Heart right ventricle (tissue), 16 donors: ENCODE results near the gene FCER1G. TPM values are rescaled to one million over a fixed set of nuclear protein-coding genes. Genes with fewer than 3 reads are reported as not detected.

Experiments
- ATAC-seq, 8 donors: fragments of 200-7000 bp; cut with Tn5 transposase; one replicate each; pipeline ENCODE4 v1.9.1; 2020; ENCODE audit warnings: mild to moderate bottlenecking in 8 of 8, moderate library complexity in 8 of 8, moderate number of reproducible peaks in 1 of 8
- DNase-seq, 2 donors: peaks; one replicate each; pipeline ENCODE4 v3.0.0-alpha.2; 2020
- H3K27ac ChIP-seq, 10 donors: fragments of 200-600 bp; sonication (generic) in 2 of 10; one replicate each; pipeline versions ENCODE4 v1.5.0 to v1.8.0; 2020 to 2022; ENCODE audit warnings: mild to moderate bottlenecking in 3 of 10
- H3K27me3 ChIP-seq, 7 donors: fragments of 200-600 bp; one replicate each; pipeline ENCODE4 v1.8.0; 2021 to 2022; ENCODE audit warnings: mild to moderate bottlenecking in 2 of 7
- H3K36me3 ChIP-seq, 9 donors: fragments of 200-600 bp; sonication (generic) in 1 of 9; one replicate each; pipeline versions ENCODE4 v1.5.0 to v1.8.0; 2020 to 2022; ENCODE audit warnings: mild to moderate bottlenecking in 2 of 9
- H3K4me1 ChIP-seq, 9 donors: fragments of 200-600 bp; sonication (generic) in 1 of 9; one replicate each; pipeline versions ENCODE4 v1.5.0 to v1.8.0; 2020 to 2022; ENCODE audit warnings: mild to moderate bottlenecking in 4 of 9
- H3K4me3 ChIP-seq, 10 donors: fragments of 200-600 bp; sonication (generic) in 2 of 10; one replicate each; pipeline versions ENCODE4 v1.5.0 to v1.8.0; 2020 to 2022; ENCODE audit warnings: mild to moderate bottlenecking in 7 of 10, moderate library complexity in 2 of 10
- H3K9me3 ChIP-seq, 11 donors: fragments of 200-600 bp in 10 of 11; sonication (generic) in 2 of 11; one replicate each; pipeline versions ENCODE4 v1.5.0 to v1.8.0; 2013 to 2022; ENCODE audit warnings: mild to moderate bottlenecking in 2 of 11, control low read depth in 1 of 11, moderate library complexity in 1 of 11
- CTCF ChIP-seq, 9 donors: fragments of 200-600 bp; sonication (generic) in 2 of 9; IDR thresholded peaks; one replicate each; pipeline versions ENCODE4 v1.5.0 to v1.8.0; 2021 to 2022; ENCODE audit warnings: antibody characterized with exemption in 9 of 9, mild to moderate bottlenecking in 5 of 9, moderate library complexity in 1 of 9
- WGBS, 2 donors: extraction: QIAGEN DNeasy Blood & Tissue Kit; methylation state at CpG; one replicate each; pipeline ENCODE4 v1.1.7; 2013; ENCODE audit warnings: inconsistent platforms in 1 of 2; 5-methylcytosine and 5-hydroxymethylcytosine counted together
- intact Hi-C, 10 donors: fragments of 100-400 bp; cut with DNase I; formaldehyde crosslinking; loops; one replicate each; pipeline versions ENCODE4 v1.11.1 to v1.14.2; 2022
- polyA plus RNA-seq, 2 donors: library from polyadenylated mRNA; stranded (reverse); fragments of 200-250 nt; gene quantifications; one replicate each; pipeline ENCODE4 v1.2.3, GENCODE V29; 2013
- total RNA-seq, 10 donors: library from RNA; stranded (reverse); fragmentation: NEBNext Ultra II Directional in 3 of 10; extraction: Animal tissue kit (Norgen Biotek cat#: 25700) in 3 of 10; gene quantifications; one replicate each; pipeline versions ENCODE4 v1.2.1 to v1.2.4, GENCODE V29; 2021 to 2023
- donor health status: Arrhythmogenic right ventricular cardiomyopathy.
- donor health status: ischemic (EF 13 %, LVEDD 7.1; RV severe dilation, severe dysfunction).
- donor health status: healthy with polysubstance abuse.
- donor health status: DM: no; HTN: yes; CAD: no.
- donor health status: DM: no; HTN: no; CAD: no.
- donor health status: ischemic (EF 25% LVEDD 6.9; RV normal size, moderate dysfunction).
- donor health status: ischemic (EF 25% LVEDD 5.7; RV mildly dilated, moderate dysfunction).
- donor health status: healthy.
- donor health status: DM: yes; HTN: yes; CAD: no.
- donor health status: Ischemic cardiomyopathy.
- donor health status: ischemic (EF 35%, LVEDD 5.7; RV mildly dilated, moderate dysfunction).
- donor health status: nonischemic (EF 11% LVEDD 7.7; RV severe dilation, severe dysfunction).
- donor health status: DM: yes; HTN: yes; CAD: no.
- donor health status: PGD.
- donor health status: ischemic (EF 29% LVEDD 5.4; RV normal size, mild dysfunction).
- donor health status: nonischemic (EF 23%, LVEDD 6.1; RV moderate dilation, normal function).

The FCER1G gene
- total and polyA plus RNA-seq, 12 donors, result 2.0 to 65.8 (median 11.5) TPM

- Histone ChIP-seq H3K27ac (peak within 1 kb of the TSS; percentile 93 to 100 (median 98)), H3K27me3 (no peaks in the 10 kb centered on the region), H3K4me1 (peaks cover 48 to 92% (median 85%) of the 10 kb centered on the region in 9 donors), H3K36me3 (peaks cover 0 to 38% (median 13%) of the 10 kb centered on the region in 9 donors), H3K9me3 (no peaks in the 10 kb centered on the region), H3K4me3 (peak within 1 kb of the TSS; percentile 72 to 94 (median 85))
- peak in 2 of 9 donors; percentile 10 to 21 for TF ChIP-seq CTCF (IDR thresholded peaks at IDR 0.05)
- DNase-seq (peak; percentile 95 to 99), ATAC-seq (peak; percentile 79 to 91 (median 88))
- 1% methylated on average over 53 of the region's 53 CpGs for WGBS, 2 donors
- intact Hi-C loops, result loop anchor here in 2 of 10 donors (1.0 to 2.0 kb wide), 3 partner anchors 24 to 69 kb away; partner anchors contain the start of genes TOMM40L (in 2 of the 2) and DEDD (in 1 of the 2)
These were observed 13.0 kb upstream of the FCER1G start, which contains the start of gene NDUFS2 for GRCh38 chr1:161201836-161202712. Gene NDUFS2, plus strand, starts transcription at chr1:161202367. Its CDS starts 19 bp downstream, at chr1:161202386.

GRCh38 chr1:161206411-161207140, 8.5 kb upstream of the FCER1G start:
- no peaks in the 10 kb centered on the region for H3K9me3 ChIP-seq
- no peak overlapping the region for H3K4me3 ChIP-seq
- H3K27ac ChIP-seq, result peak overlapping the region; percentile 67 to 100 (median 83)
- 65 to 72% methylated on average over 12 of the region's 12 CpGs for WGBS, 2 donors
- no peak for TF ChIP-seq CTCF (IDR thresholded peaks at IDR 0.05)
- DNase-seq, result peak in 1 of 2 donors; percentile 74
- peaks cover 0 to 83% (median 48%) of the 10 kb centered on the region in 9 donors for H3K36me3 ChIP-seq
- intact Hi-C loops, result loop anchor here in 2 of 10 donors (5.0 kb wide), 1 partner anchor 176 kb away; no protein-coding TSS in a partner anchor
- peaks cover 15 to 82% (median 66%) of the 10 kb centered on the region in 9 donors for H3K4me1 ChIP-seq
- H3K27me3 ChIP-seq, result no peaks in the 10 kb centered on the region
- peak in 6 of 8 donors; percentile 1 to 30 (median 12) for ATAC-seq

- Histone ChIP-seq H3K27me3 (no peaks in the 10 kb centered on the region), H3K36me3 (peaks cover 0 to 89% (median 54%) of the 10 kb centered on the region in 9 donors), H3K4me1 (peaks cover 15 to 78% (median 66%) of the 10 kb centered on the region in 9 donors), H3K9me3 (no peaks in the 10 kb centered on the region), H3K27ac (peak overlapping the region; percentile 67 to 100 (median 83)), H3K4me3 (peak overlapping the region in 2 of 10 donors; percentile 15 to 18)
- intact Hi-C loops, result loop anchor here in 2 of 10 donors (5.0 kb wide), 1 partner anchor 175 kb away; no protein-coding TSS in a partner anchor
- ATAC-seq (peak; percentile 40 to 88 (median 73)), DNase-seq (peak in 1 of 2 donors; percentile 77)
- WGBS, 2 donors, result 53 to 56% methylated on average over 8 of the region's 8 CpGs
- TF ChIP-seq CTCF (IDR thresholded peaks at IDR 0.05), result no peak
These were observed 7.9 kb upstream of the FCER1G start for GRCh38 chr1:161207173-161207572.
